Measurements from ENCODE around the gene WDR13. TPM values are rescaled to one million over a fixed set of nuclear protein-coding genes. Genes with fewer than 3 reads are reported as not detected.

Gene WDR13
- total RNA-seq, 2 experiments from 2014 or later, result 41.6 to 51.6 TPM

Other genes with a start within 250 kb of the WDR13 start
- gene SSX3, start 240.8 kb upstream of the WDR13 start, total RNA-seq, result not detected
- gene SSX4, start 214.0 kb upstream of the WDR13 start, total RNA-seq, result not detected
- not detected for gene SSX4B, start 185.5 kb upstream of the WDR13 start, total RNA-seq
- 1 to 10 TPM; 8.1 to 8.4 TPM for gene SLC38A5, start 127.2 kb upstream of the WDR13 start, total RNA-seq
- gene FTSJ1, start 121.3 kb upstream of the WDR13 start, total RNA-seq, result 10 to 100 TPM; 61.4 to 67.4 TPM
- 10 to 100 TPM; 18.3 to 19.8 TPM for gene PORCN, start 88.5 kb upstream of the WDR13 start, total RNA-seq
- 10 to 100 TPM; 55.2 to 56.9 TPM for gene EBP, start 75.7 kb upstream of the WDR13 start, total RNA-seq
- gene TBC1D25, start 57.8 kb upstream of the WDR13 start, total RNA-seq, result 10 to 100 TPM; 30.1 to 33.4 TPM
- gene RBM3, start 23.0 kb upstream of the WDR13 start, total RNA-seq, result 100 to 1,000 TPM; 442 to 444 TPM
- 10 to 100 TPM; 50.6 to 54.9 TPM for gene WAS, start 86.3 kb downstream of the WDR13 start, total RNA-seq
- 1 to 10 TPM; 8.2 to 8.6 TPM for gene SUV39H1, start 99.2 kb downstream of the WDR13 start, total RNA-seq
- not detected for gene GLOD5, start 164.3 kb downstream of the WDR13 start, total RNA-seq
- gene GATA1, start 189.1 kb downstream of the WDR13 start, total RNA-seq, result not detected
- gene HDAC6, start 204.6 kb downstream of the WDR13 start, total RNA-seq, result 10 to 100 TPM; 73.8 to 80.7 TPM
- gene ERAS, start 229.0 kb downstream of the WDR13 start, total RNA-seq, result not detected
- gene PCSK1N, start 238.1 kb downstream of the WDR13 start, total RNA-seq, result 1 to 10 TPM; 4.4 to 4.9 TPM